DMS79 (cell line): ENCODE results near the gene DLG2.
"Not testable (repeated sequence)": the region's sequence is repeated elsewhere in the genome, so short reads cannot be mapped to it uniquely, and the experiment has no call there.

Experiments used
- DNase-seq: peaks from one replicate; lab custom pipeline; 2025; lab: John Stamatoyannopoulos, UW

DLG2 gene

GRCh38 chr11:84993386-84993785, 633.8 kb downstream of the DLG2 start:
- no peak for DNase-seq

DNA sequence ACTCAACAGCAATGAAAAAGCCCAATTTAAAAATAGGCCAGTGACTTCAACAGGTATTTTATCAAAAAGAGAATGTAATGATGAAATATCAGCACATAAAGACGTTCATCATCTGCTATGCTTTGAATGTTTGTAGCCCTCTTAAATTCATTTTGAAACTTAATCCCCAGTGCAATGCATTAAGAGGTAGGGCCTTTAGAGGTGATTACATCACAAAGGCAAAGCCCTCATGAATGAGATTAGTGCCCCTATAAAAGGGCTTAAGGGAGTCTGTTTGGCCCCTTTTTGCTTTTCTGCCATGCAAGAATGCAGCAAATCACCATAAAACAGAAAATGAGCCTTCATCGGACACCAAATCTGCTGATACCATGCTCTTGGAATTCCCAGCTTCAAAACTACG, 637.0 kb downstream of the DLG2 start:
- no peak for DNase-seq

DNA sequence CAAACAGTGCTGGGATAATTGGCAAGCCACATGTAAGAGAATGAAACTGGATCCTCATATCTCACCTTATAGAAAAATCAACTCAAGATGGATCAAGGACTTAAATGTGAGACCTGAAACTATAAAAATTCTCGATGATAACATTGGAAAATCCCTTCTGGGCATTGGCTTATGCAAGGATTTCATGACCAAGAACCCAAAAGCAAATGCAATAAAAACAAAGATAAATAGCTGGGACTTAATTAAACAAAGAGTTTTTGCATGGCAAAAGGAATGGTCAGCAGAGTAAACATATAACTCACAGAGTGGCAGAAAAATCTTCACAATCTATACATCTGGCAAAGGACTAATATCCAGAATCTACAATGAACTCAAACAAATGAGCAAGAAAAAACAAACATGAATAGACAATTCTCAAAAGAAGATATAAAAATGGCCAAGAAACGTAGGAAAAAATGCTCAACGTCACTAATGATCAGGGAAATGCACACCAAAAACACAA, 639.4 kb downstream of the DLG2 start:
- not testable (repeated sequence) for DNase-seq

GRCh38 chr11:84981301-84981700, 645.8 kb downstream of the DLG2 start:
- no peak for DNase-seq

DNA sequence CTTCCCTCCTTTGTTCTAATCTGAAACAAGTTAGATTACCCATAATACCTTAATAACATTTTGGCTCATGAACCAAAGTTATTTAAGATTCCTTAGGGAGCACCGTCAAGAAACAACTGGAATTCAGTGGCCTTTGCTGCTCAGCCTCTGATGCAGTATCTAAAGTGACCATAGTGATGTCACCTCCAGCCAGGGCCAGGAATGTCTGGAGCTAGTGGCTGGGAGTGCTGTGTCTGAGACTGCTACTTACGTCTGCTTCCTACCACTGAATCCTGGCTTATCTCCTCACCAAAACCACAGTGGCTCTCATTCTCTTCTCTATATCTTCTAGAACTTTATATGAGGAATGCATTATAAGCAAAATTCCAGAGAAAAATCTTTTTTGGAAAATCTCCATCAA, 658.0 kb downstream of the DLG2 start:
- DNase-seq = no peak

- DNase-seq = no peak
These were observed 661.7 kb downstream of the DLG2 start for GRCh38 chr11:84965484-84965883.

GRCh38 chr11:84963240-84963639, 663.9 kb downstream of the DLG2 start:
- no peak for DNase-seq

DNA sequence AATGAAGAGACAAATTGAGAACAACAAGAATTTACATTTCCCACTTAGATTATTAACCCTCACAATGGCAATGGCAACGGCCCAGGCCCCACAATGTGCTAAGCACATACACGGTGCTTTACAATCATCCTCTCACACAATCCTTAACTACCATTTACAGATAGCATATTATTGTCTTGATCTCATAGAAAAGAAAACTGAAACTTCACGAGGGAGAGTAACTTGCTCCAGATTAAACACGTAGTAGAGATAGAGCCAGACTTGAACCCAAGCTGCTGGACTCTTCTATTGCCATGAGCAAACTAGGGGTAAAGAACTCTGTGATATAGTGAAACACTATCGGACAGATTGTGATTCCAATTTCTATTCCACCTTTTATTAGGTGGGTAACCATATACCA, 665.1 kb downstream of the DLG2 start:
- no peak for DNase-seq

DNA sequence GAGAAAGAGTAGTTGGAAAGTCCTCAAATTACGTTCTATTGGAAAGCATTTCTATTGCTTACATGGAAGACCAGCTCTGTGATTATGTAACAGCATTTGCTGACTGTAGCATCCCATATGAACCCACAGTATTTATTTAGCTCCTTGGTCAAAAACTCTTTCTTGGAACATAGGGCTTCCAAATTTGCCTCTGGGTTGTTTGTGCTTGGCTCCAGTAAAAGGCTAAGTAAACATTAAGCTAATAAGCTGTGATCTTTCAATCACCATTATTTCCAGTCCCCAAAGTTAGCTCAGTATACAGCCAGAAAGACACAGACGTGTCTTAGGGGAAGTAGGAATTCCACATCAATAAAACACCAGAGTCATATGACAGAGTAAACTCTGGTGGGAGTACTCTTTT, 668.8 kb downstream of the DLG2 start:
- no peak for DNase-seq

GRCh38 chr11:84950569-84951270, 676.4 kb downstream of the DLG2 start:
- DNase-seq = no peak

- DNase-seq = no peak
These were observed 679.1 kb downstream of the DLG2 start for GRCh38 chr11:84947970-84948580.

DNA sequence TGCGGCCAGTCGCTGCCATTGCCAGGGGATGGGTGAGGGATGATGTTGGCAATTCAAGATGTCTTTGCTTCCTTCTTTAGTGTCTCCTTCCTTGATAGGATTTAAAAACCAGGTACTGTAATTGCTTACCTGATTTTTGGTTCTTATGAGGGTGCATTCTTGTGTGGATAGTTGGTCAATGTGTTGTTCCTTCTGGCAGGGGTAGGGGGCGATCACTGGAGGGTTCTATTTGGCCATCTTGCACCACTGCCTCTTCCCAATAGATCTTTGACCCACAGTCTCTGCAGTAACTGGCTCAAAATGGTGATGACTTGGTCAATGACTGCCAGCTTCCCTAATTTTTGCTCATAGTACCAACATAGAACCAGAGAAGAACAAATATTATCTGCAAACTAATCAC, 680.1 kb downstream of the DLG2 start:
- no peak for DNase-seq

DNA sequence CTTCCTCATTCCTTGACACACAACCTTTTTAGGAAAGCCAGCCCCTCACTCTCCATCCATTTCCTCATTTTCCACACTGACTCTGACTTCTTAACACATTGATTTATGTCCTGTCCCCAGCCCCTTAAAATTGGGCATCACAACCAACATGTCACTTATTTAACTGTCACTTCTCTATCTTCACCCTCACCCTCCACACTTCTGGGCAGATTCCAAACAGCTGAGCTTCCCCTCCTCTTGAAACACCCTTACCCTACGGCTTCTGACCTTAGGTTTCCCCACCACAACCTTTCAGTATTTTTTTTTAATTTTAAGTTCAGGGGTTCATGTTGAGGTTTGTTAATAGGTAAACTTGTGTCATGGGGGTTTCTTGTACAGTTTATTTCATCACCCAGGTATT, 696.3 kb downstream of the DLG2 start:
- DNase-seq = no peak

GRCh38 chr11:84929738-84930137, 697.4 kb downstream of the DLG2 start:
- DNase-seq = no peak

GRCh38 chr11:84924154-84924692, 702.9 kb downstream of the DLG2 start:
- no peak for DNase-seq

DNA sequence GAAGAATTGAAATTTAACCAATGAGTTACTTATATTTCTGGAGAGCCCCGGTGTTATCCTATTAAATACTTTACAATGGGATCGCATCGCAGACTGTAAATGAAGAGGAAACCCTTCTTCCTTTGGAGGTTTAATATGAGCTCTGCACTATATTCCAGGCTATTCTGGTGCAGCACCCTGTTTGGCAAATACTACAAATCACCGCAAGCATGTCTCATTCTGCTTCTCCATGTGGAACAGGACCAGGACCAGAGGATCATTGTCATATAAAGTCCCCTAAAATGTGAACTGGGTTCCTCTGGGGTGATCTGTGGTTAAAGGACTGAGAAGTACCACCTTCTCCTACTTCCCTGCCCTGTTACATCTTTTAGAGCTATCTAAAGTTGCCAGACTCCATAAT, 703.7 kb downstream of the DLG2 start:
- DNase-seq = no peak

DNA sequence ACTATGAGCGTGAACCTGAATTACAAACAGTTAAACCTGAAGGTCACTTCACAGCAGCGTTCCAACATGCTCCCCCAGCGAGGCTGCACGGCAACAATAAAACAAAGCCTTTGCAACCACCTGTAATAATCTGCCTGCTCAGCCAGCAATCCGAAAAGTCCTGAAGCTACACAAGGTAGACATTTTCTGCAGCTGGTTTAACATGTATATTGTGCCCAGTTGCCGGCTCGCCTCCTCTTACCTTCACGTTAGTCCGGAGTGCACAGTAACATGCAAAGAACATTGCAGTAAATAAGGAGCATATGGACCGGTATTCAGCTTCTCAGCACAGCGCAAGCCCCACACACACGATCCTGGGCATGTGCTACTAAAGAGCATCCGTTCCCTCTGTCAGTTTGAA, 704.3 kb downstream of the DLG2 start:
- no peak for DNase-seq

DNA sequence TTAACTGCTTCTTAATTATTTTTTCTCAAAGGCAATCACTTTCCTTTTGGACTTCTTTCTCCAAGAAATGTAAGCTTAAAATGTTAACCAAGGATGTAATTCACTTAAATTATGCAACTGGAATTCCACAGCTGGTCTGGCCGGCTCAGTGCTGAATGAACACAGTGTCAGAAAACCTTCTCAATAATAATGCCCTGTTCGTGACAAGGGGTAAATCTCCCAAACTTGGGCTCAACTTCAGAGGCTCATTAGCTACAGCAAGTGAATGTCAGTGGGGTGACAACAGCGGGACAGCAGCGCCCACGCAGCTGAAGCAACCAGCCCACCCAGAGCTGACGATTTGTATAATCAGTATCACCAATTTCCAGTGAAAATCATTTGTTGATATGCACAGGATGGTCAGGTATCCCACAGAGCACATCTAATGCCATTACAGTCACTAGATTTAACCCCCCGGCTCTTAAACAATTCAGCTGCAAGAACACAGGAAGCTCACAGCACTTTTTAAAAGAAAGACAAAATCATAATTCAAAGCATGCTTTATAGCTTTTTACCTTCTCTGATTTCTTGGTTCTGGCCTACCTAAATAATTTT, 704.8 kb downstream of the DLG2 start:
- no peak for DNase-seq

GRCh38 chr11:84914511-84914910, 712.6 kb downstream of the DLG2 start:
- DNase-seq = no peak

- DNase-seq = no peak
These were observed 717.4 kb downstream of the DLG2 start for GRCh38 chr11:84909740-84910139.

DNA sequence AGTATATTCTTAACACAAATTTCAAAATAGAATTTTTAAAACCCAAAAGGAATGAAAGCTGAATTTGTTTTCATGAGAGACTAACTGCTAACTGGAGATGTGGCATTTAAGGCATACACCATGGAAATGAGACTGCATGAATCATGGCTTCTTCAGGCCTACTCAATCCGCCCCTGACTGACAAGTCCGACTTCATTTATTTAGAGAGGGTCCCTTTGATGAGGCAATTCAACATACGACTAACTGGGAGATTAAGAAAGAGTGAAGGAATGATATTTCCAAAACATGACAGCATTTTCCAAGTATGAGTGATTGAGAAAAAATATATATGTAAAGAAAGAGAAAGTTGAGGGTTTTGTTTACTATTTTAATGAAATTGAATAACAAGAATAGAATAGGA, 720.1 kb downstream of the DLG2 start:
- no peak for DNase-seq

DNA sequence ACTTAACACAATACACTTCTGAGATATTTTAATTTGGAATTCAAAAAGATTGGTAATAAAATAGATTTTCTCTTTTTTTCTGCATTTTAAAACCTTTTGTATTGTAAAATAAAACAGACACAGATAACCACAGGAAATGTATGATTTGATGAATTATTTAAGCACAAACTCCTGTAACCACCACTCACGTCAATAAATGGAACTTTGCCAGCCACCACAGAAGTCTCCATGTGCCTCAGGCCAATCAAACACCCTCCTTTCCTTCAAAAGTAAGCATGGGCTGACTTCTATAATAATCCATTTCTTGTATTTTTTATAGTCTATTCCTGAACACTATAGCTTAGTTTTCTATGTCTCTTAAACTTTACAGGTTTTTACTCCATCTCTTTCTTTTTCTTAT, 721.7 kb downstream of the DLG2 start:
- no peak for DNase-seq

DNA sequence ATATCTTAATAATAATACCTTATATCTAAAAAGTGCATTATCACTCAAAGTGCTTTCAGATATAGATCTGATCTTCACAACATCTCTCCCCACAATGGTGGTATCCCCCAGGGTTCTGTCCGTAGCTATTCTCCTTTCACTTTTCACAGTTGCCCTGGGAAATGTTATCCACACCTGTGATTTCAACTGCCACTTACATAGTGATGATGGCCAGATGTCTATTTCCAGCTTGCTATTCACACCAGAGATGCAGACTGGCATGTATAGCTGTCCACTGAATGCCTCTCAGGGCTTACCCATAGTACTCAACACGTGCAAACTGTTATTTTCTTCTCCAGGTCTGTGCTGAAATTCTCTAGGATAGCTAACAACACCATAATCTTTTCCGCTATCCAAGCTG, 724.7 kb downstream of the DLG2 start:
- DNase-seq = no peak
